NCI-H2196 (cell line): ENCODE data around the gene ZMAT5.

Experiments
- DNase-seq: peaks from one replicate; lab custom pipeline; 2025; ENCODE audit not compliant: unreplicated experiment; lab: John Stamatoyannopoulos, UW

The ZMAT5 gene

DNA sequence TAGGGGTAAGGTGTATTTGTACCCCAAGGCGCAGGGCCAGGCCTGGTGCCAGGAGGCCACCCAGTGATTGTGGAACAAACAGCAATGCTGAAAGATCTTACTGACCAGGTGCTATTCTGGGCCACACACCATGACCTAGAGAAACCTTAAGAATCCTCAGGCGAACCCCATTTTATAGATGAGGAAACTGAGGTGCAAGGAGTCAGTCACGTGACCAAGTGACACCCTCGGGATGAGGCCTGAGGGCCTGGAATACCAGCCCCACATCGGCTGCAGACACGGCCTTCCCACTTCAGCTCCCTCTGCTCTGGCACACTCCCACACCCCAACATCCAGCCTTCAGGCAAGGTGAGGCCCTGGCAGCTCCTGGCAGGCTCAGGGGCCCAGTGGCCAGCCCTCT, 33.9 kb downstream of the ZMAT5 start:
- DNase-seq, result no peak

GRCh38 chr22:29731058-29731850, 35.6 kb downstream of the ZMAT5 start:
- no peak for DNase-seq

DNA sequence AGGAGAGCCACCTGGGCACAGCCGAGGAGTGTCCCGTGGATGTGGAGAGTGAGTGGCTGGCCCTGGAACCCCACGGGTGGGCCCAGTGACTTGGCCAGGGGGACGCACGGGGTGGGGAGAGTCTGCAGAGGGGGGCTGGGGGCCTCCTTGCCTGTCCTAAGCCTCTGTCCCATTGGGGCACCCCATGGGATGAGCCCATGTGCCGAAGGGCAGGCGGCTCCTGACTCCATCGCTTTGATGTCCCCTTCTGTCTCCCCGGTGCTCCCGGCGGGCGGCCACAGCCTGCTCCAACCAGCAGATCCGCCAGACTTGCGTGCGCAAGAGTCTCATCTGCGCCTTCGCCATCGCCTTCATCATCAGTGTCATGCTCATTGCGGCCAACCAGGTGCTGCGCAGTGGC, 37.6 kb downstream of the ZMAT5 start:
- DNase-seq, result no peak

DNA sequence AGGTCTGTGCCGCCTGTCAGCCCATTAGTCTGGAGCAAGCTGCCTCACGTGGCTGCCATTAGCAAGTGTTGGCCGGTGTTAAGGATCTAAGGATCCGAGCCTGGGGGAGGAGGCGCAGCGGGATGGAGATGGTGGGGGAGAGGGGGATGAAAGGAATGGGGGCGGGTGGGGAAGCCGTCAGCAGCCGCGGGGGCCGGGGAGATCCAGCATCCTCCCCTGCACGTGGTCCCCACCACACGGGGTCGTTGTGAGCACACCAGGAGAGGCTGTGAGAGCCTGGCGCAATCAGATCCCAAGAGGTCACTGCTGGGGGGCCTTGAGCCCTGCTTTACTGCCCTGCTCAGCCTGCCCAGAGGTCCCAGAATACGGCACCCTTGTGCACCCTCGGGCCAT, 39.7 kb downstream of the ZMAT5 start:
- DNase-seq, result no peak

DNA sequence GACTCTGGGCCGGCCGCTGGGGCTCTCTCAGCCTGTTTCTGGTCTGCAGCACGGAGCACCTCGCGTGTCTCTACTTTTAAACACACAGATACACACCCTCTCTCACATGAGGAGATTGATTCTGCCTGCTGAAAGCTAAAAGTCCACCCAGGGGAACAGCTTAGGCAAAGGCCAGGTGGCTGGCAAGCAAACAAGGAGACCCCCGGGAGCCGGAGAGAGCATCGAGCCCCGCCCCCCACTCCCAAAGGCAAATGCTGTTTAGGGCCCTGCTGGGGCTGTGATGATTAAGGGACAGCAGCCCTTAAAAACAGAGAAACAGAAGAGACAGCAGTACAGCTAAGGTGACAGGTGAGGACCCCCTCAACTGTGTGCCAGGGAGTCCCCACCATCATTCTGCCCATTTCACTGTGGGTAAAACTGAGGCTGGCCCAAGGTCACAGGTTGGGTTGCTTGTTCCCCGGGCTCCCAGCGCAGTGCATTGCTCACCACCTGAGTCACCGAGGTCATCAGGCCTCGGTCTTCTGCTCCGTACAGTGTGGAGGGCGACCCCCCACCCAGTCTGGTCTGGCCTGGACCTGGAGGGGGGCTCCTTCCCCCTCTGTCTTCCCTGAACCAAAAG, 40.2 kb downstream of the ZMAT5 start:
- no peak for DNase-seq

DNA sequence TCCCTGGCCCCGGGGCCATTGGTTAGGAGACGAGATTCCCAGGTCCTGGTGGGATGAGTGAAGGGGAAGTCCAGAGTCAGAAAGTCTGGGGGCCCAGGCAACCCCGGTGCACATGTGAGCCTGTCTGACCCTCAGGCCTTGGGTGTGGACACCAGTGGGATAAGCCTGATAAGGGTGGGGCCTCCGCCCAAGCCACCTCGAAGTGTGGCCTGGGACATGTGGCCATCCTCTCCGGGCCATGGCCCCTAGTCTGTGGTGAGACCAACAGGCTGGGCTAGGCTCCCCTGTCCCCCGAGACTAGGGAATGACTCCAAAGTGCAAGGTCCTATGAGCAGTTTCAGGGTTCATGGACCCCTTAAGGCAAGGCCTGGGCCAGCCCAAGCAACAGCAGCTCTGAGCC, 40.7 kb downstream of the ZMAT5 start:
- DNase-seq, result no peak

GRCh38 chr22:29724843-29725242, 42.0 kb downstream of the ZMAT5 start:
- no peak for DNase-seq

GRCh38 chr22:29723766-29724165, 43.0 kb downstream of the ZMAT5 start:
- DNase-seq, result no peak

DNA sequence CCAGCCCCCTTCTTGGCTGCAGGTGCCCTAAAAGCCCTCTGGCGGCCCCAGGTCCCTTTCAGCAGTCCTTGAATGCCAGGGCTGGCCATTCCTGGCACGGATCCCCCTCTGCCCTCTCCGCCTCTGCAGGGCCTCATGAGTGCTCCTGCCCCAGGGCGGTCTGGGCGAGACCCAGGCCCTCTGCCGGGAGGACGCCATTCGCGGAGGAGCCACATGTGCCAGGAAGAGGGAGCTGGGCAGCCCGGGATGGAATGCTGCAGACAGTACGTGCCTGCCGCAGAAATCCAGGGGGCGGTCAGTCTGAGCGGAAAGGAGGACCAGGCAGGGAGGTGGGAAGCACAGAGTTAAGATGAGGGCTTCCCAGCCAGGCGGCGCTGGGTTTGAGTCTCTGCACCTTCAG, 44.2 kb downstream of the ZMAT5 start:
- no peak for DNase-seq

GRCh38 chr22:29722151-29722550, 44.7 kb downstream of the ZMAT5 start:
- DNase-seq, result no peak

DNA sequence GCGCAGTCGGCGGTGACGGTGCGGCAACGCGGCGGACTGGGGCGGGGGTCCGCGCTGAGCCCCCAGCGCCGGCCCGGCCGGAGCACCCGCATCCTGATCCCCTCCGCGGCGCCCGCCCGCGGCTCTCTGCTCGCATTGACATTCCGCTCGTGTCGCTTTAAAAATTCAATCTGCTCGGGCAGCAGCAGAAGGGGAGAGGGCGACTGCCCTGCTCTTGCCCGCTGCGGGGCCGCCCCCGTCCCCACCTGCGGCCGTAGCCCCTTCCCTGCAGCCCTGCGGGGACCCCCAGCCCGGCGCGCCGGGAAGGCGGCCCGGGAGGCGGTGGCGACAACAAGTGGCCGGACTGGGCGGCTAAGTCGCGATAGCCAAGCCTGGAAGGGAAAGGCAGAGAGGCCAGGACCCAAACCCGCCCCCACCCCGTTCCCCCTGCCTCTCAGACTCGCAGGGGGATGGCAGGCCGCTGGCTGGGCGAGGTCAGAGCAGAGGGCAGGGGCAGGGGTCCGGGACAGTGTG, 45.9 kb downstream of the ZMAT5 start:
- DNase-seq, result no peak

DNA sequence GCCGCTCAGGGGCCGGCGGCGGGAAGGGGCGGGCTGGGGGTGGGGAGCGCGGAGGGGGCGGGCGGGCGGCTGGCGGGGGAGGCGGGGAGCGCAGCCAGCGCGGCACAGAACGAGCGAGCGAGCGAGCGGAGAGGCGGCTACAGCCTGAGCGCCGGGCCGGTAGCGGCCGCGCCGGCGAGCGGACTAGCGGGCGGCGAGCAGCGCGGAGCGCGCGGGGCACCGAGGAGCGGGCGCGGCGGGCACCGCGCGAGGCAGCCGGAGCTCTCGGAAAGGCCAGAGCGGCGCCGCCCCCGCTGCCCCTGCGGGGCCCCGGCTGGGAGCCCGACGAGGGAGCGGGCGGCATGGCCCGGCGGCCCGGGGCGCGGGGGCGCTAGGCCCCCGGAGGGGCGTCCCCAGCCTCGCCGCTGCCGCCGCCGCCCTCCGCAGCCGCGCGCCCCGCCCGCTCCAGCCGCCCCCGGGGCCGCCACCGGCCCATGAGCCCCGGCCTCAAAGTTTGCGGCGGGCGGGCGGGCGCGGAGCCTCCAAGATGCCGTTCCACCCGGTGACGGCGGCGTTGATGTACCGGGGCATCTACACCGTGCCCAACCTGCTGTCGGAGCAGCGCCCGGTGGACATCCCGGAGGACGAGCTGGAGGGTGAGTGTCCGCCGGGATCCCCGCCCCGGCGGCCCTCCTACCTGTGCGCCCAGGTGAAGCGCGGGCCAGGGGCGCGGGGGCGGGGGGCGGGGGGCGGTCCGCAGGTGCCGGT, 46.7 kb downstream of the ZMAT5 start, which contains the start of gene CABP7:
TSS of gene CABP7 (plus strand) at position 105 of the 747 bp plus-strand sequence. CDS start at position 527, 422 bp downstream.
- no peak for DNase-seq

- no peak for DNase-seq
Observed at GRCh38 chr22:29718949-29719898, 47.6 kb downstream of the ZMAT5 start.

- peak; percentile 23 for DNase-seq
Observed at GRCh38 chr22:29717789-29718188, 49.0 kb downstream of the ZMAT5 start.

DNA sequence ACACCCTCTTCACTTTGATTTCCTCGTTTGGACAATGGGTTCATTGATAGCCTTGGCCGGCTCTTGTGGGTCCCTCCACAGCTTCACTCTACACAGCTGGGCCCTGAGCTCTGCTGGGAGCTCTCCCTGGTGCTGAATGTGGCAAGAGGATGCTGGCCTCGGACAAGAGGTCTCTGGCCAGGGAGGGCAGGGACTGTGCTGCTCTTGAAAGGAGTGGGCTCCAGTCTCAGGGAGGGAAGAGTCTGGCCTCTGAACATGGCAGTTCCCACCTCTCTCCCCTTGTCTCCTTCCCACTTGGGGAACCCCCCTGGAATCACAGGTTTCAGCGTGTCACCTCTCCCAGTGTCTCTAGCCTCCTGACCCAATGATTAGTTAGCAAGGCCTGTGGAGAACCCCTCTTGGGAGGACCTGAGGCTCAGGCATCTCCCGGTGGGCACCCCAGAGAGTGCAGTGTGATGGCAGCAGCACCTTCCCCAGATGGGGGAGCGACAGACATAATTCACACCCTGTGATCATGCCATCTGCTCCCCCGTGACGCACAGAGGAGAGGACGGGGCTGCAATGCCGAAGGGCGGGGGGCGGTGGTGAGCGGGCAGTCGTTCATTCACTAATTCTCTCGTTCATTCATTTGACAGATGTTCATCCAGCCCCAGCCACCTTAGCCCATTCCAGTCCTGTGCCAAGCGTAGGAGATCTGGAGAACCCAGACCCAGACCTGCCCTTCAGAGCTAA, 49.8 kb downstream of the ZMAT5 start:
- peak; percentile 44 for DNase-seq

DNA sequence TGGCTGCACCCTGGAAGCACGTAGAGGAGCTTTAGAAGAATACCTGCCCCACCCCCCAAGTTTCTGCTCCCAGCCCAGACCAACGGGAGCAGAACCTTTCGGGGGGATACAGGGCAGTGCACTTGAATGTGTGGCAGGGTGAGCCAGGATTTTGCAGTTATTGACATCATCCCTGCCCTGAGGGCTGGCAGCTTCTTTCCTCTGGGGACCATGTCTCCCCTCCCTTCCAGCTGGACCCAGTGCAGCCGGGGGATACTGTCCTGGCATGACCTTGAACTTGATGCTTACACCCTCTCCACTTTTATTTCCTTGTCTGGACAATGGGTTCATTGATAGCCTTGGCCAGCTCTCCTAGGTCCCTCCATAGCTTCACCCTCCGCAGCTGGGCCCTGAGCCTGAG, 51.1 kb downstream of the ZMAT5 start:
- DNase-seq, result no peak

GRCh38 chr22:29715240-29715639, 51.6 kb downstream of the ZMAT5 start:
- no peak for DNase-seq

- DNase-seq, result no peak
Observed at GRCh38 chr22:29713156-29713727, 53.6 kb downstream of the ZMAT5 start.

GRCh38 chr22:29712119-29712518, 54.7 kb downstream of the ZMAT5 start:
- no peak for DNase-seq
